ENCODE measurements around the gene IQCH.

DNA sequence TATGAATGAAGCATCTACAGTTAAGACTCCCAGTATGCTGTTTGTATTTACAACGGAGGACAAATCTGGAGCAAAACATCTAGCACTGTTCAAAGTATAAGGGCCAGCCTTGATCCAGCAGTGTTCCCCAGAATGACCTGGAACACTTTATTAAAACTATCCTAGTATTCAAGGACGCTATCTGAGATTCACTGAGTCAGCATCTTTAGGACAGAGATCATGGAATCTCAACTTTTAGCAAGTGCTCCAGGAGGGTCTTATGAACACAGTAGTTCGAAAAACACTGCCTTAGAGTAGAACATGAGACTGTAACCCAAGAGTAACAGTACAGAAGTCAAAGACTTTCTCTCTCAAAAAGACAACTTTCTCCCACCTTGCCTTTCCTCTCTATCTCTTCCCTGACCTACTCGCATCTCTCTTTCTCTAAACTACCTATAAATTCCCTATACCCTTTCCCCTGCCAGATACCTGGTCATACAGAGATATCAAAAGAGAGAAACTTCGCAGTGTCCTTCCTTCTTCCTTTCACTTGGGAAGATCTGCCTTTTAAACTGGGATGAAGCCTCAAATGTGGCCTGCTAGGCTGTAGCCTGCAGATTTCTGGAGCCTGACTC lies 43.9 kb upstream of the IQCH start:
- TF ChIP-seq, protein P1, sequence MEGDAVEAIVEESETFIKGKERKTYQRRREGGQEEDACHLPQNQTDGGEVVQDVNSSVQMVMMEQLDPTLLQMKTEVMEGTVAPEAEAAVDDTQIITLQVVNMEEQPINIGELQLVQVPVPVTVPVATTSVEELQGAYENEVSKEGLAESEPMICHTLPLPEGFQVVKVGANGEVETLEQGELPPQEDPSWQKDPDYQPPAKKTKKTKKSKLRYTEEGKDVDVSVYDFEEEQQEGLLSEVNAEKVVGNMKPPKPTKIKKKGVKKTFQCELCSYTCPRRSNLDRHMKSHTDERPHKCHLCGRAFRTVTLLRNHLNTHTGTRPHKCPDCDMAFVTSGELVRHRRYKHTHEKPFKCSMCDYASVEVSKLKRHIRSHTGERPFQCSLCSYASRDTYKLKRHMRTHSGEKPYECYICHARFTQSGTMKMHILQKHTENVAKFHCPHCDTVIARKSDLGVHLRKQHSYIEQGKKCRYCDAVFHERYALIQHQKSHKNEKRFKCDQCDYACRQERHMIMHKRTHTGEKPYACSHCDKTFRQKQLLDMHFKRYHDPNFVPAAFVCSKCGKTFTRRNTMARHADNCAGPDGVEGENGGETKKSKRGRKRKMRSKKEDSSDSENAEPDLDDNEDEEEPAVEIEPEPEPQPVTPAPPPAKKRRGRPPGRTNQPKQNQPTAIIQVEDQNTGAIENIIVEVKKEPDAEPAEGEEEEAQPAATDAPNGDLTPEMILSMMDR (conservative IDR thresholded peaks at IDR 0.05; ENCODE audit: low read depth, low read length), result no peak
- no peak for TF ChIP-seq SMC3 (IDR thresholded peaks at IDR 0.05; ENCODE audit: low read depth, low read length)
- no peak for TF ChIP-seq NFE2L2 (IDR thresholded peaks at IDR 0.05; ENCODE audit: low read depth, low read length)
- no peak for TF ChIP-seq MXI1 (IDR thresholded peaks at IDR 0.05; ENCODE audit: borderline replicate concordance, low read depth, low read length)
- TF ChIP-seq CEBPB (IDR thresholded peaks at IDR 0.05; ENCODE audit: low read depth, low read length), result no peak
- TF ChIP-seq POLR2A (IDR thresholded peaks at IDR 0.05; ENCODE audit: low read depth, low read length), result no peak
- TF ChIP-seq RAD21 (IDR thresholded peaks at IDR 0.05; ENCODE audit: low read length), result no peak
- no peak for TF ChIP-seq RCOR1 (IDR thresholded peaks at IDR 0.05; ENCODE audit: insufficient replicate concordance, low read length)
